IMR-90 (cell line): Measurements from ENCODE around the gene MAP1A. TPM values are rescaled to one million over a fixed set of nuclear protein-coding genes. Genes with fewer than 3 reads are reported as not detected.

Experiments
- ATAC-seq: fragments of 200-7000 bp; cut with Tn5 transposase; 2 replicates; pipeline ENCODE4 v1.9.1; 2020; ENCODE audit warnings: low read depth, mild to moderate bottlenecking, moderate library complexity
- BruUV-seq: library from RNA; stranded (reverse); fragments of 400-500 nt; replicated peaks from 2 replicates; lab custom pipeline; 2021; lab: Mats Ljungman, UMichigan
- CTCF ChIA-PET: fragments of 300-600 bp; formaldehyde crosslinking; extraction: SDS; loops from one replicate; lab custom pipeline; 2021; ENCODE audit warnings: antibody characterized with exemption; lab: Yijun Ruan, JAX
- POLR2A ChIA-PET: fragments of 300-600 bp; sonication (Branson Sonifier 250); formaldehyde crosslinking; loops from one replicate; lab custom pipeline; 2022; ENCODE audit warnings: antibody characterized with exemption; ENCODE audit not compliant: unreplicated experiment; lab: Charles Lee
- DNase-seq: peaks from one replicate; pipeline ENCODE4 v3.0.0; 2013
- H2AFZ ChIP-seq: replicated peaks from 2 replicates; pipeline ENCODE3; 2013; ENCODE audit warnings: low read length, mild to moderate bottlenecking; ENCODE audit not compliant: poor library complexity
- H2AK5ac ChIP-seq: 2 replicates; pipeline ENCODE4 v1.6.1; 2013; ENCODE audit warnings: low read depth, low read length, inconsistent platforms
- H2AK9ac ChIP-seq: replicated peaks from 2 replicates; pipeline ENCODE3; 2013; ENCODE audit warnings: mild to moderate bottlenecking, low read depth, low read length, moderate library complexity; ENCODE audit not compliant: poor library complexity
- H2BK120ac ChIP-seq: 2 replicates; pipeline ENCODE4 v1.6.1; 2013; ENCODE audit warnings: low read depth, low read length, inconsistent platforms
- H2BK15ac ChIP-seq: 3 replicates; pipeline ENCODE4 v1.6.1; 2013; ENCODE audit warnings: low read depth, low read length, inconsistent platforms
- H2BK20ac ChIP-seq: 2 replicates; pipeline ENCODE4 v1.6.1; 2013; ENCODE audit warnings: low read depth, mild to moderate bottlenecking, inconsistent platforms, low read length, moderate library complexity
- H2BK5ac ChIP-seq: 2 replicates; pipeline ENCODE4 v1.6.1; 2013; ENCODE audit warnings: mild to moderate bottlenecking, low read depth, low read length, inconsistent platforms; ENCODE audit not compliant: poor library complexity, severe bottlenecking
- H3K14ac ChIP-seq: replicated peaks from 2 replicates; pipeline ENCODE4 v1.6.1; 2013; ENCODE audit warnings: low read depth, low read length, inconsistent platforms
- H3K18ac ChIP-seq: 2 replicates; pipeline ENCODE4 v1.6.1; 2013; ENCODE audit warnings: low read depth, low read length, control low read depth
- H3K23ac ChIP-seq: 2 replicates; pipeline ENCODE4 v1.6.1; 2013; ENCODE audit warnings: low read depth, low read length, inconsistent platforms
- H3K27ac ChIP-seq: 2 replicates; pipeline ENCODE4 v1.5.1; 2013; ENCODE audit warnings: mild to moderate bottlenecking, control low read depth, low read length; ENCODE audit not compliant: insufficient read depth
- H3K27me3 ChIP-seq: 2 replicates; pipeline ENCODE4 v1.6.1; 2013; ENCODE audit warnings: low read length; ENCODE audit not compliant: control insufficient read depth, insufficient read depth
- H3K36me3 ChIP-seq: 2 replicates; pipeline ENCODE4 v1.6.1; 2013; ENCODE audit warnings: low read length, mixed read lengths; ENCODE audit not compliant: control insufficient read depth, insufficient read depth
- H3K4ac ChIP-seq: 2 replicates; pipeline ENCODE4 v1.6.1; 2013; ENCODE audit warnings: low read depth, low read length, inconsistent platforms
- H3K4me1 ChIP-seq: 2 replicates; pipeline ENCODE4 v1.6.1; 2013; ENCODE audit warnings: low read length, mixed read lengths; ENCODE audit not compliant: control insufficient read depth, insufficient read depth
- H3K4me2 ChIP-seq: 2 replicates; pipeline ENCODE4 v1.6.1; 2013; ENCODE audit warnings: low read depth, mild to moderate bottlenecking, control low read depth, low read length, moderate library complexity
- H3K4me3 ChIP-seq: 2 replicates; pipeline ENCODE4 v1.5.1; 2013; ENCODE audit warnings: low read depth, mild to moderate bottlenecking, control low read depth, low read length, moderate library complexity; ENCODE audit not compliant: insufficient read depth
- H3K56ac ChIP-seq: 2 replicates; pipeline ENCODE4 v1.6.1; 2013; ENCODE audit warnings: low read length, inconsistent platforms; ENCODE audit not compliant: insufficient read depth; ENCODE audit errors: extremely low read depth
- H3K79me1 ChIP-seq, 2 experiments: 2 replicates each; pipeline ENCODE4 v1.6.1; 2013; ENCODE audit warnings: low read length in 2 of 2, inconsistent platforms in 1 of 2, low read depth in 1 of 2
- H3K9ac ChIP-seq: 2 replicates; pipeline ENCODE4 v1.6.1; 2013; ENCODE audit warnings: low read depth, low read length, control low read depth
- H3K9me1 ChIP-seq: 2 replicates; pipeline ENCODE4 v1.6.1; 2013; ENCODE audit warnings: low read length, inconsistent platforms; ENCODE audit not compliant: insufficient read depth
- H3K9me3 ChIP-seq: 2 replicates; pipeline ENCODE4 v1.6.1; 2013; ENCODE audit warnings: low read length; ENCODE audit not compliant: control insufficient read depth, insufficient read depth
- H4K20me1 ChIP-seq: 2 replicates; pipeline ENCODE4 v1.6.1; 2013; ENCODE audit warnings: low read length, inconsistent platforms; ENCODE audit not compliant: insufficient read depth
- H4K5ac ChIP-seq: 2 replicates; pipeline ENCODE4 v1.6.1; 2013; ENCODE audit warnings: mild to moderate bottlenecking, low read depth, low read length, control low read depth
- H4K8ac ChIP-seq, 2 experiments: 2 replicates each; pipeline ENCODE4 v1.6.1; 2013; ENCODE audit warnings: low read depth in 2 of 2, low read length in 2 of 2, control low read depth in 1 of 2, inconsistent platforms in 1 of 2
- H4K91ac ChIP-seq: 2 replicates; pipeline ENCODE4 v1.6.1; 2013; ENCODE audit warnings: low read depth, low read length, inconsistent platforms; ENCODE audit not compliant: insufficient read depth
- BHLHE40 ChIP-seq: fragments of 150-350 bp; IDR thresholded peaks from 2 replicates; pipeline ENCODE4 v1.6.1; 2016; ENCODE audit warnings: mild to moderate bottlenecking, low read depth, low read length
- CHD1 ChIP-seq: IDR thresholded peaks from 2 replicates; pipeline ENCODE4 v1.6.1; 2012; ENCODE audit warnings: low read depth, low read length, improper control_type of control experiment
- CTCF ChIP-seq: conservative IDR thresholded peaks from 2 replicates; pipeline ENCODE4 v1.5.1; 2012; ENCODE audit warnings: mild to moderate bottlenecking, low read depth, low read length, improper control_type of control experiment
- FOS ChIP-seq: fragments of 150-350 bp; IDR thresholded peaks from 2 replicates; pipeline ENCODE4 v1.6.1; 2016; ENCODE audit warnings: low read depth, low read length
- WGBS, 2 experiments: methylation state at CpG; one replicate each; pipeline versions ENCODE4 v1.1.5 to v1.1.7; 2013; ENCODE audit warnings: missing lambda C conversion rate in 2 of 2; ENCODE audit not compliant: insufficient read length in 1 of 2; ENCODE audit errors: extremely low coverage in 2 of 2; 5-methylcytosine and 5-hydroxymethylcytosine counted together
- dilution Hi-C: fragments of 300-500 bp; cut with HindIII; formaldehyde crosslinking; loops from one replicate; pipeline ENCODE4 v1.14.3; 2018; ENCODE audit warnings: low sequenced_read_pairs; ENCODE audit not compliant: unreplicated experiment
- in situ Hi-C: fragments of 300-500 bp; cut with MboI; formaldehyde crosslinking; loops from 3 replicates; pipeline ENCODE4 v1.14.3; 2019; ENCODE audit warnings: low sequenced_read_pairs, inconsistent platforms, mixed read lengths
- intact Hi-C: fragments of 100-400 bp; cut with micrococcal nuclease; formaldehyde crosslinking; loops from 2 replicates; pipeline ENCODE4 v1.10.0; 2022
- polyA plus RNA-seq, 3 experiments: library from polyadenylated mRNA; depleted of rRNA; stranded (reverse); fragments of >200 nt; gene quantifications; 2 replicates each; pipeline ENCODE4 v1.2.3, GENCODE V29; 2012; ENCODE audit warnings: low replicate concordance in 1 of 3
- total RNA-seq: library from RNA; depleted of rRNA; stranded (reverse); fragments of >200 nt; gene quantifications from 2 replicates; pipeline ENCODE4 v1.2.3, GENCODE V29; 2012

The MAP1A gene
- total and polyA plus RNA-seq, 2 of the 4 experiments (the other 2 are of a cell fraction), result 28.7 to 48.2 TPM

DNA sequence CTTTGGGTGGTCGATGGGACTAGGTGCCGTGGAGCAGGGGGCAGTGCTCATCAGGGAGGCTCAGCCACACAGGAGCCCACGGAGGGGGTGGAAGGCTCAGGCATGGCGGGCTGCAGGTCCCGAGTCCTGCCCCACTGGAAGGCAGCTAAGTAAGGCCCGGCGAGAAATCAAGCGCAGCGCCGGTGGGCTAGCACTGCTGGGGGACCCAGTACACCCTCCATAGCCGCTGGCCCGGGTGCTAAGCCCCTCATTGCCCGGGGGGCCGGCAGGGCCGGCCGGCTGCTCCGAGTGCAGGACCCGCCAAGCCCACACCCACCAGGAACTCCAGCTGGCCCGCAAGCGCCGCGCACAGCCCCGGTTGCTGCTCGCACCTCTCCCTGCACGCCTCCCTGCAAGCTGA lies 43.5 kb upstream of the MAP1A start:
- H3K79me1 ChIP-seq, result 0 out of 4 replicates have a peak, but pooled peaks cover 0 to 3% of the 10 kb centered on the region in 2 experiments
- no peak overlapping the region for H3K9ac ChIP-seq
- H4K8ac ChIP-seq, result no peak overlapping the region
- H3K14ac ChIP-seq, result no peak overlapping the region
- dilution Hi-C loops, result no loop called here
- no peak overlapping the region for H2BK5ac ChIP-seq
- no peak overlapping the region for H2BK15ac ChIP-seq
- no peak overlapping the region for H2AK9ac ChIP-seq
- no peak overlapping the region for H2BK20ac ChIP-seq
- H3K4me2 ChIP-seq, result no peak overlapping the region
- H3K4ac ChIP-seq, result no peak overlapping the region
- H2AFZ ChIP-seq, result no peak overlapping the region
- ChIA-PET CTCF (no interaction called here), POLR2A (no interaction called here)
- H3K27ac ChIP-seq, result no peak overlapping the region
- no peak overlapping the region for H4K91ac ChIP-seq
- BruUV-seq, result no TSS peak
- no peaks in the 10 kb centered on the region for H4K20me1 ChIP-seq
- H3K4me3 ChIP-seq, result no peak overlapping the region
- H3K9me3 ChIP-seq, result no peaks in the 10 kb centered on the region
- no peak overlapping the region for H3K56ac ChIP-seq
- H4K5ac ChIP-seq, result no peak overlapping the region
- no peak for ATAC-seq
- H2AK5ac ChIP-seq, result no peak overlapping the region
- H2BK120ac ChIP-seq, result no peak overlapping the region
- WGBS, 2 experiments, result no CpG with 5 or more reads among the region's 25 CpGs
- peaks cover 40% of the 10 kb centered on the region for H3K36me3 ChIP-seq
- DNase-seq, result no peak
- no peaks in the 10 kb centered on the region for H3K9me1 ChIP-seq
- H3K4me1 ChIP-seq, result peaks cover 5% of the 10 kb centered on the region; the same call in 1 of the 2 replicates
- no peak overlapping the region for H3K23ac ChIP-seq
- no peak overlapping the region for H3K18ac ChIP-seq
- H3K27me3 ChIP-seq, result no peaks in the 10 kb centered on the region
- intact Hi-C loops, result no loop called here
- in situ Hi-C loops, result no loop called here
- TF ChIP-seq CTCF (no peak), BHLHE40 (no peak), FOS (no peak), CHD1 (no peak)
